GM23338 (cell line): ENCODE measurements around the gene MAPKAPK2. TPM values are rescaled to one million over a fixed set of nuclear protein-coding genes. Genes with fewer than 3 reads are reported as not detected.
"Not testable (repeated sequence)": the region's sequence is repeated elsewhere in the genome, so short reads cannot be mapped to it uniquely, and the experiment has no call there.

Experiments used
- ATAC-seq: fragments of 200-7000 bp; cut with Tn5 transposase; 3 replicates; pipeline ENCODE4 v1.9.1; 2020
- DNase-seq: peaks from one replicate; pipeline ENCODE4 v3.0.0-alpha.2; 2015; ENCODE audit warnings: low spot score
- H2AFZ ChIP-seq: fragments of 200-600 bp; sonication (generic); 2 replicates; pipeline ENCODE4 v1.8.0; 2016; ENCODE audit warnings: antibody characterized with exemption, mild to moderate bottlenecking, moderate library complexity
- H3F3A ChIP-seq: fragments of 200-600 bp; sonication (generic); replicated peaks from 2 replicates; pipeline ENCODE4 v1.8.0; 2017; ENCODE audit warnings: antibody characterized with exemption, mixed run types, low read depth
- H3K27ac ChIP-seq: fragments of 200-600 bp; sonication (generic); 2 replicates; pipeline ENCODE4 v1.6.1; 2016; ENCODE audit warnings: low read depth
- H3K27me3 ChIP-seq: fragments of 200-600 bp; sonication (generic); 2 replicates; pipeline ENCODE4 v1.8.0; 2016; ENCODE audit warnings: mild to moderate bottlenecking, mixed run types, moderate library complexity; ENCODE audit not compliant: insufficient read depth
- H3K36me3 ChIP-seq: fragments of 200-600 bp; sonication (generic); 2 replicates; pipeline ENCODE4 v1.8.0; 2016; ENCODE audit warnings: mild to moderate bottlenecking; ENCODE audit not compliant: insufficient read depth
- H3K4me1 ChIP-seq: fragments of 200-600 bp; sonication (generic); 2 replicates; pipeline ENCODE4 v1.8.0; 2016; ENCODE audit warnings: mild to moderate bottlenecking, moderate library complexity; ENCODE audit not compliant: insufficient read depth
- H3K4me2 ChIP-seq: fragments of 200-600 bp; sonication (generic); 2 replicates; pipeline ENCODE4 v1.7.1; 2017; ENCODE audit warnings: mixed run types
- H3K4me3 ChIP-seq: fragments of 200-600 bp; sonication (generic); 2 replicates; pipeline ENCODE4 v1.6.1; 2016; ENCODE audit warnings: mixed run types
- H3K79me2 ChIP-seq: fragments of 200-600 bp; sonication (generic); replicated peaks from 2 replicates; pipeline ENCODE4 v1.8.0; 2017; ENCODE audit warnings: mild to moderate bottlenecking; ENCODE audit not compliant: insufficient read depth
- H3K9me2 ChIP-seq: fragments of 200-600 bp; sonication (generic); 2 replicates; pipeline ENCODE4 v1.8.0; 2017; ENCODE audit not compliant: insufficient read depth
- H4K20me1 ChIP-seq: fragments of 200-600 bp; sonication (generic); replicated peaks from 2 replicates; pipeline ENCODE4 v1.8.0; 2017; ENCODE audit warnings: mild to moderate bottlenecking; ENCODE audit not compliant: insufficient read depth
- H3K27ac Mint-ChIP-seq: 2 replicates; pipeline ENCODE4 v1.8.0; 2020; ENCODE audit warnings: inconsistent platforms, mild to moderate bottlenecking, moderate library complexity, mixed read lengths
- H3K27me3 Mint-ChIP-seq: 3 replicates; pipeline ENCODE4 v1.8.0; 2022; ENCODE audit warnings: low read depth, mild to moderate bottlenecking, moderate library complexity, mixed read lengths, inconsistent platforms; ENCODE audit not compliant: insufficient read depth, poor library complexity
- H3K36me3 Mint-ChIP-seq: 3 replicates; pipeline ENCODE4 v1.8.0; 2021; ENCODE audit warnings: low read depth, mild to moderate bottlenecking, inconsistent platforms, moderate library complexity, mixed read lengths
- H3K4me1 Mint-ChIP-seq: 3 replicates; pipeline ENCODE4 v1.8.0; 2020; ENCODE audit warnings: mild to moderate bottlenecking, inconsistent platforms, mixed read lengths
- H3K4me3 Mint-ChIP-seq: 3 replicates; pipeline ENCODE4 v1.8.0; 2021; ENCODE audit warnings: moderate library complexity, mild to moderate bottlenecking, inconsistent platforms, mixed read lengths
- H3K9me3 Mint-ChIP-seq: 3 replicates; pipeline ENCODE4 v1.8.0; 2020; ENCODE audit warnings: moderate library complexity, mild to moderate bottlenecking, inconsistent platforms, mixed read lengths
- CREB1 ChIP-seq: fragments of 250-450 bp; sonication (Bioruptor Pico); IDR thresholded peaks from 2 replicates; pipeline ENCODE4 v1.5.0; 2020; ENCODE audit warnings: low read depth, mild to moderate bottlenecking, moderate library complexity
- EZH2 ChIP-seq: fragments of 200-600 bp; sonication (generic); IDR thresholded peaks from one replicate; pipeline ENCODE4 v1.8.0; 2017; ENCODE audit warnings: antibody characterized with exemption, mild to moderate bottlenecking, low read depth; ENCODE audit not compliant: unreplicated experiment
- EZH2phosphoT487 ChIP-seq: fragments of 200-600 bp; sonication (generic); IDR thresholded peaks from one replicate; pipeline ENCODE4 v1.8.1; 2018; ENCODE audit warnings: antibody characterized with exemption; ENCODE audit not compliant: unreplicated experiment
- NANOG ChIP-seq: IDR thresholded peaks from 2 replicates; pipeline ENCODE4 v1.6.1; 2016; ENCODE audit warnings: antibody characterized with exemption, borderline replicate concordance
- POLR2AphosphoS5 ChIP-seq: IDR thresholded peaks from 2 replicates; pipeline ENCODE4 v1.6.1; 2016; ENCODE audit warnings: antibody characterized with exemption, low read depth
- REST ChIP-seq: IDR thresholded peaks from one replicate; pipeline ENCODE4 v1.6.1; 2018; ENCODE audit warnings: antibody characterized with exemption; ENCODE audit not compliant: unreplicated experiment
- STAT1 ChIP-seq: IDR thresholded peaks from one replicate; pipeline ENCODE4 v1.6.1; 2016; ENCODE audit warnings: antibody characterized with exemption; ENCODE audit not compliant: unreplicated experiment
- ZNF114 ChIP-seq: fragments of 250-450 bp; sonication (Bioruptor Pico); IDR thresholded peaks from 2 replicates; pipeline ENCODE4 v1.5.0; 2020; ENCODE audit warnings: mild to moderate bottlenecking, moderate library complexity
- ZNF331 ChIP-seq: fragments of 250-450 bp; sonication (Bioruptor Pico); IDR thresholded peaks from 2 replicates; pipeline ENCODE4 v1.5.0; 2020; ENCODE audit warnings: low read depth, mild to moderate bottlenecking, moderate library complexity
- polyA plus RNA-seq: library from polyadenylated mRNA; unstranded; fragments of >200 nt; fragmentation: Nextera tagmentation; extraction: Ambion mirVana; gene quantifications from 2 replicates; pipeline ENCODE4 v1.2.1, GENCODE V29; 2016
- total RNA-seq: library from RNA; depleted of rRNA; stranded (reverse); fragments of >200 nt; shearing (Covaris generic); gene quantifications from 2 replicates; pipeline ENCODE4 v1.2.3, GENCODE V29; 2014
- TF ChIP-seq, protein P1 (sequence below): IDR thresholded peaks from 2 replicates; pipeline ENCODE4 v1.6.1; 2016; ENCODE audit warnings: antibody characterized with exemption

The MAPKAPK2 gene
- total and polyA plus RNA-seq, 2 experiments from 2014 or later, result 10.1 to 30.4 TPM

DNA sequence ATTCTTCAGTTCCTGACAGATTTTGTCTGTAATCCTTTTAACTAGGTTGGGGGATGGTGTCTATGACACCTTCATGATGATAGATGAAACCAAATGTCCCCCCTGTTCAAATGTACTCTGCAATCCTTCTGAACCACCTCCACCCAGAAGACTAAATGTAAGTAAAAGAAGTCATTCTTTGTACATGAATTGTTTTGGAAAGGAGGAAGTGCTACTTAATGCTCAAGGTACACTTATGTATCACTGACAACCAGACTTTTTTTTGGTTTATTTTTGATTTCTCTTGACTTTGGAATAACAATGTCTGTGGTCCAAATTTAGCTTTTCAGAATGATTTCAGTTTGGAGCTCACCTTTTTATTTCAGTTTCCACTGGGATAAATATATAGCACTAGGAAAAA, 47.1 kb upstream of the MAPKAPK2 start:
- H3K27ac ChIP-seq, result no peak overlapping the region
- 0 out of 2 replicates have a peak, but pooled peaks cover 3% of the 10 kb centered on the region for H3K36me3 ChIP-seq
- H3K79me2 ChIP-seq, result no peaks in the 10 kb centered on the region
- Mint-ChIP-seq H3K4me3 (no peak overlapping the region; the same call in 2 of the 3 replicates), H3K9me3 (no peaks in the 10 kb centered on the region; the same call in 2 of the 3 replicates), H3K27ac (no peak overlapping the region), H3K36me3 (no peaks in the 10 kb centered on the region; the same call in 2 of the 3 replicates), H3K4me1 (peaks cover 28% of the 10 kb centered on the region), H3K27me3 (peaks cover 7% of the 10 kb centered on the region)
- DNase-seq (no peak), ATAC-seq (no peak)
- no peak for TF ChIP-seq EZH2
- no peak for TF ChIP-seq NANOG
- no peak for TF ChIP-seq EZH2phosphoT487
- TF ChIP-seq REST, result no peak
- no peak for TF ChIP-seq STAT1
- TF ChIP-seq ZNF114, result no peak
- TF ChIP-seq ZNF331, result no peak
- no peak overlapping the region for H3K4me3 ChIP-seq
- H3K4me2 ChIP-seq, result no peak overlapping the region
- H3K4me1 ChIP-seq, result peaks cover 24% of the 10 kb centered on the region
- H4K20me1 ChIP-seq, result no peaks in the 10 kb centered on the region
- H3K27me3 ChIP-seq, result peaks cover 21% of the 10 kb centered on the region
- H3F3A ChIP-seq, result peaks cover 10% of the 10 kb centered on the region
- no peaks in the 10 kb centered on the region for H3K9me2 ChIP-seq
- H2AFZ ChIP-seq, result no peak overlapping the region

GRCh38 chr1:206642074-206642473, 42.6 kb upstream of the MAPKAPK2 start:
- not testable (repeated sequence) for H3K27me3 ChIP-seq, H3K27me3 Mint-ChIP-seq, H3K4me3 ChIP-seq, H3K4me1 ChIP-seq, H3K9me2 ChIP-seq, H3K79me2 ChIP-seq, H3K27ac ChIP-seq, H3F3A ChIP-seq, H3K4me2 ChIP-seq, ATAC-seq, H2AFZ ChIP-seq, H3K36me3 Mint-ChIP-seq, H3K36me3 ChIP-seq, H4K20me1 ChIP-seq, DNase-seq, H3K27ac Mint-ChIP-seq, H3K4me3 Mint-ChIP-seq, H3K9me3 Mint-ChIP-seq
- peaks cover 13% of the 10 kb centered on the region for H3K4me1 Mint-ChIP-seq

DNA sequence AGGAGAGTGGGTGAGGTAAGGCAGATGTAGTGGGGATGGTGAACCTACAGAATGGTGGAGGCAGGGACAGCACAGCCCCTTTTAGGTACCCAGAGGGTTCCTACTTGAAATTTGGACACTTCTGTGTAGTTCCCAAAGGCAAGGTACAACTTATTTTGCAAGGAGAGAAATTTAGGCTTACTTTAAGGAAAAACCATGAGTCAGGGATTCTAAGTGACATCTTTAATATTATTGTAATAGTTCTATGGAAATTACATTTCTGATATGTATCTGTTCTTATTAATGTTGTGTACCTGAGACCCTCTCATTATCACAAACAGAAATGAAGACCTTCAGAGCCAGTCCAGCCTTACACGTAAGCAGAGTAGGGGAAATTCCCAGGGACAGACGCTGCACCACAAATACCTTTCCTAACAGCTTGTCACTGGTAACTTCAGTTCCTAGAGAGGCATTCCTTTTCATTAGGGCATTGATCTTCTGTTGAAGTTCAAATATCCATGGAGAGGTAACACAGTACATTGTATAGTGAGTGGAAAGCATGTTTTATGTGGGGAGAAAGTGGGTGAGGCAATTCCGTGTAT, 41.5 kb upstream of the MAPKAPK2 start:
- no peak overlapping the region for H3K27ac Mint-ChIP-seq
- TF ChIP-seq EZH2 (no peak), CREB1 (CRISPR knock-in tag) (no peak), EZH2phosphoT487 (no peak), POLR2AphosphoS5 (no peak), NANOG (no peak), REST (no peak), ZNF331 (no peak)
- TF ChIP-seq, protein P1, sequence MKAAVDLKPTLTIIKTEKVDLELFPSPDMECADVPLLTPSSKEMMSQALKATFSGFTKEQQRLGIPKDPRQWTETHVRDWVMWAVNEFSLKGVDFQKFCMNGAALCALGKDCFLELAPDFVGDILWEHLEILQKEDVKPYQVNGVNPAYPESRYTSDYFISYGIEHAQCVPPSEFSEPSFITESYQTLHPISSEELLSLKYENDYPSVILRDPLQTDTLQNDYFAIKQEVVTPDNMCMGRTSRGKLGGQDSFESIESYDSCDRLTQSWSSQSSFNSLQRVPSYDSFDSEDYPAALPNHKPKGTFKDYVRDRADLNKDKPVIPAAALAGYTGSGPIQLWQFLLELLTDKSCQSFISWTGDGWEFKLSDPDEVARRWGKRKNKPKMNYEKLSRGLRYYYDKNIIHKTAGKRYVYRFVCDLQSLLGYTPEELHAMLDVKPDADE, result no peak

More for the DNA sequence above, 41.5 kb upstream of the MAPKAPK2 start:
- no peak overlapping the region for H3K4me3 ChIP-seq
- H3K36me3 Mint-ChIP-seq, result peaks cover 7% of the 10 kb centered on the region
- no peaks in the 10 kb centered on the region for H3K27me3 ChIP-seq
- H3K4me2 ChIP-seq, result no peak overlapping the region
- H3K27ac ChIP-seq, result no peak overlapping the region
- no peak for DNase-seq
- H3K36me3 ChIP-seq, result 0 out of 2 replicates have a peak, but pooled peaks cover 3% of the 10 kb centered on the region
- peaks cover 2% of the 10 kb centered on the region for H3K27me3 Mint-ChIP-seq
- H3K9me2 ChIP-seq, result 0 out of 2 replicates have a peak, but pooled peaks cover 9% of the 10 kb centered on the region
- no peak overlapping the region for H2AFZ ChIP-seq
- no peaks in the 10 kb centered on the region for H3F3A ChIP-seq
- no peaks in the 10 kb centered on the region for H3K9me3 Mint-ChIP-seq
- no peaks in the 10 kb centered on the region for H3K79me2 ChIP-seq
- no peaks in the 10 kb centered on the region for H4K20me1 ChIP-seq
- ATAC-seq, result no peak
- peaks cover 5% of the 10 kb centered on the region; the same call in 1 of the 2 replicates for H3K4me1 ChIP-seq
- H3K4me1 Mint-ChIP-seq, result peaks cover 11% of the 10 kb centered on the region; the same call in 2 of the 3 replicates
- no peak overlapping the region for H3K4me3 Mint-ChIP-seq
